ACHN (cell line): ENCODE data around the gene PDZD2.
"Not testable (repeated sequence)": the region's sequence is repeated elsewhere in the genome, so short reads cannot be mapped to it uniquely, and the experiment has no call there.

Source experiments
- DNase-seq: peaks from one replicate; pipeline ENCODE4 v3.0.0-alpha.2; 2015
- in situ Hi-C: cut with HindIII; loops from 2 replicates; pipeline ENCODE4 v1.10.0; 2017; ENCODE audit warnings: low sequenced_read_pairs, low pct_ligation_motif_present, low pct_unique_long_range_greater_than_20kb

Gene PDZD2

DNA sequence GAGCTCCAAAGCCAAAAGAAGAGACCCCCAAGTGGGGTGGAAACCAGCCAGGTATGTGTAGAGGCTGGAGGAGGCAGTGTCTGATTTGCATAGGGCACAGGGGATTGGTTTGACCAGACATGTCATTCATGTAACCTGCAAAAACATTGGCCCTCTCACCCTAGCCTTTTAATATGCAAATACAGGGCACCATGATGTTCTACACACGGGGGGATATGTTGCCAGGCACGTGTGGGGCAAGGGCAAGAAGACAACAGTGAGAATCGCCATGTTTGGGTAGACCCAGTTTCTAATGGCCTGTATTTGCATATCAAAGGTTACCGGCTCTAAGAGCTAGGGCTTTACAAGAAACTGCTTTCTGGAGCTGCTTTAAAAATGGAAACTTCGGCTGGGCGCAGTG lies 326.3 kb downstream of the PDZD2 start:
- DNase-seq, result no peak

DNA sequence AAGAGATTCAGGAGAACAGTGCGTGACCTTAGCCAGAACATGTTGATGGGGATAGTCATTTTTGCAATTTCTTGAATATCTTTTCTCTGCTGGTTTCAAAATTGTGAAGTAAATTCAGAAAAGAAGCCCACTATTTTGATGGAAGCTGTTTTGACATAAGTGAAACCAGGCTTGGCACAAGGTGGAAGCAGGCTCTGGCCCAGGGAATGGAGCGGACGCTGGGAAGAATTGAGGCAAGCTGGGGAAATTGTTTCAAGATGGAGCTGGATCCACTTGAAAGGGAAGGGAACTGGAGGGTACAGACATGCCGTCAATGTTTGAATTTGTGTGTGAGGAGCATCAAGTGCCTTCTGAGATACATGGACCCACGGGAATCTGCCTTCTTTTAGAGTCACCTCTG lies 328.0 kb downstream of the PDZD2 start:
- in situ Hi-C loops, result no loop called here
- DNase-seq, result no peak

More for the DNA sequence above, 326.3 kb downstream of the PDZD2 start:
- in situ Hi-C loops, result no loop called here

DNA sequence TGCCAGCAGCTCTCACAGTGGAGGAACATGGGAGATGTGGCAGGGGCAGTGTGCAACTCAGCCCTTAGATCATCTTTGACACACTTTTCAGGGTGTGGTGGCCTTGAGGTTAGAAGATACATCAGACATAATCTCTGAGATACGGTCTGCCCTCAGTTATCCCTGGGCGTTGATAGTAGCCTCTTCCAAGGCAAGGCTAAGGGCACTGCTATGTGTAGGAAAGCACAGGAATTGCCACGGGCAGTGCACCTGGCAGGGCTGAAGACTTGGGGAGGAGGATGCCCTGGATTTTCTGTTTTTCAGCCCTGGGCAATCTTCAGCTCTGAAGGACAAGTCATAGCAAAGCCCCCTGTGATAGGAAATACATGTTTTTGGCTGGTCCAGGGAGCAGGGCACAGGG lies 328.5 kb downstream of the PDZD2 start:
- DNase-seq, result no peak
- in situ Hi-C loops, result no loop called here

DNA sequence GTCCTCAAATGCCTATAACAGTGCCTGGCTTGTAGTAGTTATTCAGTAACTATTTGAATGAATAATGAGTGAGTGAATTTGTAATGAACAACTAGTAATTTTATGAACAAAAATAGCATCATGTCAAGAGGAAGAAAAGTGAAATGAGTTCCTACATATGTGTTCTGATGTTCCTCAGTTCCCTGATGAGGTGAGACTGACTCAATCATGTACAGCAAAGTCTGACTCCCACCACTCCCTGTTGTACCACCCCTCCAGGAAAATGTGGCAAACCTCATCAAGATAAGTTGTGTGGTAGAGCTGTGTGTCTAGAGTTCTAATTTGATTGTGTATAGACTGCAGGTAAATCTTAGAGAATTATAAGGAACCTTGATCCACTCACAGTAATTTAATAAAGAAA lies 333.6 kb downstream of the PDZD2 start:
- no peak for DNase-seq
- in situ Hi-C loops, result no loop called here

DNA sequence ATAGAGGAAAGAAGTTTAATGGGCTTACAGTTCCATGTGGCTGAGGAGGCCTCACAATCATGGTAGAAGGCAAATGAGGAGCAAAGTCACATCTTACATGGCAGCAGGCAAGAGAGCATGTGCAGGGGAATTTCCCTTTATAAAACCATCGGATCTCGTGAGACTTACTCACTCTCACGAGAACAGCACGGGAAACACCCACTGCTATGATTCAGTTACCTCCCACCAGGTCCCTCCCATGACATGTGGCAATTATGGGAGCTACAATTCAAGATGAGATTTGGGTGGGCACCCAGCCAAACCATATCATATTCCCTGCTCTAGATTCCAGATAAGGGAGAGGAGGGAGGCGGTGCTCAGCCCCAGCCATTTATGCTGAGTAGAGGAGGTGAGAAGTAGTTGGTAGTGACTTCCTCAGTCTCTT lies 336.3 kb downstream of the PDZD2 start:
- DNase-seq, in situ Hi-C loops: not testable (repeated sequence)

DNA sequence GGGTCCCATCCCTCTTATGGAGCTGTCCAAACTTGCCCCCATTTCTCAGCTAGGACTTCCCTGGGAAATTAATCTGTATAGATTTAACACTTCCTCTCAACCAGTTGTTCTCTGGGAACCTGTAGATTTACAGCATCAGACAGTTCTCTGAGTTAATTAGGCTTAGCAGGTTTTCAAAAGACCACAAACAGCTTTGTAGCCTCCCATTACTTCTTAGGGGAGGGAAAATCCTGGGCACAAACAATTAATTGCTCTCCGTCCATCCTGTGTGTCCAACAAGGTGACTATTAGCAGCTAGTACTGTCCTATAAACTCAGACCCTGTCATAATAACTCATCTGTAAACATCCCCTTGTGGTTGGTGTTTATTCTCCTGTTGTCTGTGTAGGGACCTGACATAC lies 337.2 kb downstream of the PDZD2 start:
- no peak for DNase-seq

DNA sequence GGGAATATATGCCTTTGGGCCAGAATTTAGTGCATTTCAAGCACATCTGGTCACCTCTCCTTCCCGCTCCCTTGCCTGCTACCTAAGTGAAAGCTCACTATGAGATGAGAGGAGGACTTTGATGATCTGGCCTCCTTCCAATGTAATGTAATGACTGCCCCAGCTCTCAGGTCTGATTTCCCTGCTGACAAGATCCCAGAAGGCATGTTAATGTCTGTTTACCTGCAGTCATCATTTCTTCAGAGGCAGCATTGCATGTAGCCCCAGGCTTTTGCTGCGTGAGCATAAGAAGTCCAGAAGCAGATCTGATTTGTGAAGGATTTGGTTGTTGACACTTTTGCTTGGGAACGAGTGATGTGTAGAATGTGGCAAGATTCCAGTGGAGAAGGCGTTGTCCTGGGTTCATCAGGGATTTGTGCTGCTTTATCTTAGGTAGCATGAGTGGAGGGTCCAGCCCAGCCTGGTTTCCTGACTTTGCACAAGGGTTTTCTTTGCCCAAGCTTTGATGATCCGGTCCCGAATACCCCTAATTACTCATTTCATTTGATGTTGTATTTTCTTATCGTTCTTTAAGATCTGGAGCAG lies 342.5 kb downstream of the PDZD2 start:
- in situ Hi-C loops, result no loop called here
- no peak for DNase-seq

More for the DNA sequence above, 337.2 kb downstream of the PDZD2 start:
- in situ Hi-C loops, result no loop called here

DNA sequence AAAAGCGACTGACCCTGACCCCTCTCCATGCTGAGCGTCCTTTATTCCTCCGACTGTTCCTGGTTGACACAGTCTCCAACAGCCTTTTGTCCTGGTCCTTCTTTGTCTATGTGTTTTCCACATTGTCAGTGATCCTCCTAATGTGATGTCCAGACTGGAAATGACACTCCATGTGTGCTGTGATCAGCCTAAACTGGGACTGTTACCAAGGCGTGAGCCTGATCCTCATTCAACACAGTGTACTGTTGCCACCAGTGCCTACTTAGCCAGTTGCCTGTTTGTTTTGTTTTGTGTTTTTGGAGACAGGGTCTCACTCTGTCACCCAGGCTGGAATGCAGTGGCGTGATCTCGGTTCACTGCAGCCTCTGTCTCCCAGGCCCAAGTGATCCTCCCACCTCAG lies 343.1 kb downstream of the PDZD2 start:
- no peak for DNase-seq
- in situ Hi-C loops, result no loop called here

DNA sequence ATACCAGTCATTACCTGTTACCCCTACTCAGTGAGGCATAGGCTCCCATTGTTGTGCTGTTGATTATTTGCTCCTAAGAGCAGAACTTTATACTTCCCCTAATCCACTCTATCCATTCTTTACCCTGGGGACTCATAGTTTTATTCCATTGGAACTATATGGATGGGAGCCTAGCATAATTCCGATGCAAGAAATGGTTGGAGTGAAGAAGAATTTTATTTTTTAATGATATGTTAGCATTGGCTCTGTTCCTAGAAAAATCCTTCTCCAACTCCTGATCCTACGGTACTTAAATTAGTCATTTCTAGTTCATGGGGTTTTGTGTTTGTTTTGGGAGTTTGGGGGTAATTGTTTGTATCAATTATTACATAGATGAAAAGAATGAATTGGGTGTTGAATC lies 343.7 kb downstream of the PDZD2 start:
- DNase-seq, result no peak
- in situ Hi-C loops, result no loop called here

DNA sequence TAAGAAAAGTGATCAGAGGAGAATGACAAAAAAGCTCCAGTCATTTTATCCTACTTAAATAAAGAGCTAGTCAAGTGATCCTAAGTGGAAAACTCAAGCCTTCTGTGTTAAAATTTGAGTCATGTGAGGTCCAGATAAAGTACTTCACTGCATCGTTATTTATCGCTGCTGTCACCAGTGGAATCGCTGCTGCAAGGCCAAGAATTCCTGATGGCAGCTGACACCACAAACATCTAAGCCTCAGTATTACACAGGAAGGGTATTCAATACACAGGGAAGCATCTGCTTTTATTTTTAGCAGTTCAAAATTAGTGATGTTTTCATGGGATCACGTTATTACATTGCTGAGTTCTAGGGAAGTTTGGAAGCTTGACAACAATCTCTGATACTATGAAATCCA lies 344.9 kb downstream of the PDZD2 start:
- in situ Hi-C loops, result no loop called here
- no peak for DNase-seq

DNA sequence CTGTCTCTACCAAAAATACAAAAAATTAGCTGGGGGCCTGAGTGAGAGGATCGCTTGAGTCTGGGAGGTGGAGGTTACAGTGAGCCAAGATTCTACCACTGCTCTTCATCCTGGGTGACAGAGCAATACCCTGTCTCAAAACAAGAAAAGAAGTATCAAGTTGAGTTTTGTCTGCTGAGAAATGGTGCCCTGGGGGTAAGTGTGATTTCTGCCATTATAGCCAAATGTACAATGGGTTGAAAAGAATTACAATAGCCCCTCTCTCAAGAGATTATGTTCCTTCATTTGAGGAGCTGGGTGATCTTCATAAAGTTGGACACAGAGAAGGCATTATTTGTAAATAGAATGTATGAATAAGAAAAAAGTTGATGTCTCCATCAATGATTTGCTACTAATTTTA lies 345.8 kb downstream of the PDZD2 start:
- no peak for DNase-seq
- in situ Hi-C loops, result no loop called here

DNA sequence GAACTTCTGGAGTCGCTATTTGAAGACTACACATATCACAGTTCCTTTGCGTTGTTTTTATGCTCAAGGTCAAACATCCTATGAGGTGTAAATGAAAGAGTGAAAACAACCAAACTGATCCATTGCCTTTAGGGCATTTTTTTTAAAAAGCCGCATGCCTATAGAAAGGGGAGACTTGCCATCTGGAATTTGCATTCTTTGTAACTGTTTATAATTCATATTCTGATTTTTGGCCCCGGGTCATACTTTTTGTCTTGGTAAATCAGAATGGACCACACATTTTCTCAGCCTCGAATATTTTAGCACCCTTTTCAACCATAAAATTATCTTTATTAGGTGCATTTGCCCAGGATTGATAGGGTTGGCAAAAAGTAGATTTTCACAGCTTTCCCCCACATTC lies 347.2 kb downstream of the PDZD2 start:
- in situ Hi-C loops, result no loop called here
- DNase-seq, result no peak

DNA sequence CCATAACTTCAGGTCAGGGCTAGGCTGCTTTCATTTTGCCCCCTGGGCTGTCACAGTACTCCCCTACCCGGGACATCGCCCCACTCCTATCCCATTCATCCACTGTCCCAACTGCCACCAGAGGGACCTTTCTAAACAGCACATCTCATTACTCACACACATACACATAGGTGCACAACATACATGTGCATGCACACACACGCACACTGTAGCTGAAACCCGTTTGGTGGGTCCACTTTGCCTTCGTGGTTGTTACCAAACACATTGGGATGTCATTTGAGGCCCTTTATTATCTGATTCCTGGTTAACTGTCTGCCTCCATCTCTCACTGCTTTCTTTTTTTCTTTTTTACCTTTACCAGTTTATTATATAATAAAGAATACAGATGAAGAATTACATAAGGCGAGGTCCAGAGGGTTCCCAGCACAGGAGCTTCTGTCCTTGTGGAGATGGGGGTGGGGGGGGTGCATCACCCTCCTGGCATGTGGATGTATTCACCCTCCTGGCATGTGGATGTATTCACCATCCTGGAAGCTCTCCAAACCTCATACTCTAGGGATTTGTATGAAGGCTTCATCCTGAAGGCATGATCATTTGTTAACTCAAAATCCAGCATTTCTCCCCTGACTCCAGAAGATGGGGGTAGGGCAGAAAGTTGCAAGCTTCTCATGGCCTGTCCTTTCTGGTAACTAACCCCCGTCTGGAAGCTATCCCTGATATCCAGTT lies 349.2 kb downstream of the PDZD2 start:
- in situ Hi-C loops, result no loop called here
- DNase-seq, result peak; percentile 95

DNA sequence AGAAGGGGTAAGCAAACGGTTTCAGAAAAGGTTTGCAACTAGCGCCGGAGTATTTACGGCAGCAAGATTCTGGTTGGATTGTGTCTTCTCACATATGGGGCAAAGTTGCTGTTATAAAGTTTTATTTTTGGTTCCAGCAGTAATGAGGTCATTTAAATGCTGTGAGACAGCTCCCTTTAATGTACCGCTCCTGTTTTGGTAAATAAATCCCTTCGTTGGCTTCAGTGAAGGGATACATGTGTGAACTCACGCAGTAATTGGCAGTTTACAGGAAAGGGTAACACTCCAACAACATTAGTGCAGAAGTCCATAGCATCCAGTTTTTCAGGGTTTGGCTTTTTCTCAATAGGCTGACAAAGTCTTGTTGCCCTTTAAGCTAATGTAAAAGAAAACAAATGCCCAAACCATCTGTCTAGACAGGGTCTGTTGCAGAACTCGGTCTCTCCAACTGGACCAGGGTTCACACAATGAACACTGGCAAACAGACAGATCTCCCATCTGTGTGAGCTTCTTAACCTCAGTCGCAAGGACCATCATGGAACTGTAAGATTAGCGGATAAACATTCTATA lies 351.2 kb downstream of the PDZD2 start:
- in situ Hi-C loops, result no loop called here
- no peak for DNase-seq

DNA sequence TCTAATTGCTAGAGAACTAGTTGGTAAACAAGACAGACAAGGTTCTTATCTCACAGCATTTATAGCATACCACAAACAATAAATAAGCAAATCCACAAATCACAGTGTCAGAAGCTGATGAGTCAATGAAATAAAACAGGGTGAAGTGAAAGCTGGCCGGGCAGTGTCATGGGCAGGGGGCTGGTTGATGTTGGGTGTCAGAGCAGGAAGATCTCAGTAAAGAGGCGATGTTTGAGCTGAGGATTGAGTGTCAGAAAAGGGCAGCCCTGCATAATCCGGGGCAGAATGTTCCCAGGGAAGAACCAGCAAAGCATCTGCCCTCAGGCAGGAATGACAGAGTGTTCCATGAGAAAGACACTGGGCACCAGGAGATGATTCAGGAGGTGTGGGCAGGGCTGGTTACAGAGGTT lies 351.8 kb downstream of the PDZD2 start:
- in situ Hi-C loops, result no loop called here
- no peak for DNase-seq

DNA sequence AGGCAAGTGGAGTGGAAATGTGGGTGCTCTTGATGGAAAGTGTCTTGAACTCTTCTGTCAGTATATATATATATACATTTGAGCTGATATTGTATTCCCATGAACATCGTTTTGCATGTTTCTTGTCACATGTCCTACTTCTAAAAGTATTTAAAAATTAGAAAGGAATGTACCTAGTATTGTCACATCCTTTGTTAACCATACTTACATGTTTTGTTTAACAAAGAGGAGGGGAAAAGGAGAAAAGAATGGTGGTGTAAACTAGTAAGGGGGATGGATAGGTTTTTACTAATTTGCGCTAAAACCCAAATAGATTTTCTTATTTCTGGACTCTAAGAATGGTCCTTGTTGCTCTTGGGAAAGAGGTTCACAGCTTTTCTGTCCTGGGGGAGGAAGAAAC lies 353.4 kb downstream of the PDZD2 start:
- in situ Hi-C loops, result no loop called here
- DNase-seq, result no peak

DNA sequence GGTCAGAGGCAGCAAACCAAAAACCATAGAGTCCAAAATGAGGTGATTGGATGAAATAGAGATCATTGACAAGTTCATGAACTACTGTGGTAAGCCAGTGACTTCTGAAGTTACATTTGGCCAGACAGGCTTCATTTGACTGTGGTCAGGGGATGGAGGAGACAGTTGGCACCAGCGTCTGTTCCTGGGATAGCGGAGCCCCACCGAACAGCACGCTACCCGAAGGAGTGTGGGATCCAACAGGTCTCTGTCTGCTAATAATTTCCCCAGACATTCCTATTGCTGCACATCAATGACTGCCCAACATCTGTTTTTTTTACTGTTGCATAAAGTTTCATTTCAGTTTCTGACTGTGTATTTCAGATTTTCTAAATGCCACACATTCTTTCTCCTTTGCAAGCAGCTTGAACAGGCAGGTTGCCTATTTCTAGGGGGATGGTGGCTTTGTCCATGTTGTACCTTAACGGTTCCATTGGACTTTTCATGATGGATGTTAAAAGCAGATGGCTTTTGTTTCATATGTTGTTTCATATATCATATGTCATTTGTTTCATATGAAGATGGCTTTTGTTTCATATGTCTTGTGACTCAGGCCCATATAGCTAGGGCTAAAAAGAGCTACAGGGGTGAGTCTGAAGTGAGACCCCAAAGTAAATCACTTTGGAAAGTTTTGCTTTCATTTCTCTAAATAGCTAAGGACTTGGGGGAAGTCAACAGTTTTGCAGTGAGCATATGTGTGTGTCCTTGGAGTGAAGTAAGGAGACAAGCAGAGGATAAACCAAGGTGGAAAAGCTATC lies 354.4 kb downstream of the PDZD2 start:
- peak; percentile 79 for DNase-seq
- in situ Hi-C loops, result no loop called here

DNA sequence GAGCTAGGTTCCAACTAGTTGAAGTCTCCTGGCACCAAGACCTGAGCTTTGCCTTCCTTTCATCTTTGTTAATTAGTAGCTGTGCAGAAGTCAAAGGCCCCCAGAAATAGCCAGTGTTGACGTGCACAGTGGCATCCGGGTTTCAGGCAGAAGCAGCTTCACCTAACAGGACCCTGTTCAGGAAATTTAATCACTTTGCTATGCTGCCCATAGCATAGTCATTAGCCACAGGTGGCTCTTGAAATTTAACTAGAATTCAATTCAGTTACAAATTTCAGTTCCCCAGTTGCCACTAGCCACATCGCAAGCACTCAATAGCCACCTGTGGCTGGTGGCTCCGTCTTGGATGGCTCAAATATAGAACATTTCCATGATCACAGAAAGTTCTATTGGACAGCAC lies 356.1 kb downstream of the PDZD2 start:
- in situ Hi-C loops, result no loop called here
- DNase-seq, result no peak

DNA sequence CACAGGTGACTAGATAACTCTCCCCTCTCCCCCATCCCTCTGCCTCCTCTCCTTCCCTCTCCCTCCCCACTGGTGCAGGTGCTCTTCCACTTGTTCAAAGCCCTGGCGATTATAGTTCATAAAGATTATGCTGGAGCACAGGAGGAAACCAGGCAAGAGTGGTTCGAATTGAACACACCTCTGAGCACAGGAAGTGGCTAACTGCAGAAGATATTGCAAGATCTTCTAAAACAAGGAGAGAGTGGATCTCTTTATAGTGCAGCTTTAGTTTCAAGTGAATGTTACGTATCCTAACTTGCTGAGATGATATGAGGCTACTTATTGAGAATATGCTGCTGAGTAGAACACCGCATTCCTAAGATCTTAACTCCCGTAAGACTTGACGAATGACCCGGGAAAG lies 356.8 kb downstream of the PDZD2 start:
- in situ Hi-C loops, result no loop called here
- no peak for DNase-seq
